Measurements from ENCODE around the gene GRM5.

DNA sequence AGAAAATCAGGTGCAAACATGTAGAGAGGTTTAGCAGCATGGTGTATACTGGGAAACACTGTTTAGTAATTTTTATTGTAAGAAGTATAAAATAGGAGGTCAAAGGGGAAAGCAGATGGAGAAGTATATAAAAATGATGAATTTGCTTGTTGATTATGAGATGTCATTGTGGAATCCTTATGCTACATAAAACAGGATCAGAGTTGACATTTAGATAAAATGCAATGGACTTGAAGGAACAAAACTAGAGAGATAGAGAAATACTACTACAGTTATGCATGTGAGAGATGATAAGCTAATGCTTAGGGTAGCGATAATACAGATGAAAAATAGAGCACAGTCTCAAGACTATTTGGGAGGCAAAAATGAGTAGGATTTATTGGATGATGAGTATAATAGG lies 536.4 kb downstream of the GRM5 start:
- TF ChIP-seq, protein P1, sequence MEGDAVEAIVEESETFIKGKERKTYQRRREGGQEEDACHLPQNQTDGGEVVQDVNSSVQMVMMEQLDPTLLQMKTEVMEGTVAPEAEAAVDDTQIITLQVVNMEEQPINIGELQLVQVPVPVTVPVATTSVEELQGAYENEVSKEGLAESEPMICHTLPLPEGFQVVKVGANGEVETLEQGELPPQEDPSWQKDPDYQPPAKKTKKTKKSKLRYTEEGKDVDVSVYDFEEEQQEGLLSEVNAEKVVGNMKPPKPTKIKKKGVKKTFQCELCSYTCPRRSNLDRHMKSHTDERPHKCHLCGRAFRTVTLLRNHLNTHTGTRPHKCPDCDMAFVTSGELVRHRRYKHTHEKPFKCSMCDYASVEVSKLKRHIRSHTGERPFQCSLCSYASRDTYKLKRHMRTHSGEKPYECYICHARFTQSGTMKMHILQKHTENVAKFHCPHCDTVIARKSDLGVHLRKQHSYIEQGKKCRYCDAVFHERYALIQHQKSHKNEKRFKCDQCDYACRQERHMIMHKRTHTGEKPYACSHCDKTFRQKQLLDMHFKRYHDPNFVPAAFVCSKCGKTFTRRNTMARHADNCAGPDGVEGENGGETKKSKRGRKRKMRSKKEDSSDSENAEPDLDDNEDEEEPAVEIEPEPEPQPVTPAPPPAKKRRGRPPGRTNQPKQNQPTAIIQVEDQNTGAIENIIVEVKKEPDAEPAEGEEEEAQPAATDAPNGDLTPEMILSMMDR (conservative IDR thresholded peaks at IDR 0.05 in 1 of 2, IDR thresholded peaks at IDR 0.05 in 1 of 2; ENCODE audit: low read depth in 1 of 2, low read length in 2 of 2), result no peak
- TF ChIP-seq EZH2 (IDR thresholded peaks at IDR 0.05; ENCODE audit: low read length, missing control alignments), result no peak
